ENCODE data around the gene IL1B. TPM values are rescaled to one million over a fixed set of nuclear protein-coding genes. Genes with fewer than 3 reads are reported as not detected.

The IL1B gene
- total and polyA plus RNA-seq, 2 donors (not counting 1 experiment from before 2014, with no cell fraction given), result 0.20 to 13.1 TPM

- H3K36me3 ChIP-seq (replicated peaks in 1 of 2; ENCODE audit: control extremely low read depth in 1 of 2, control insufficient read depth in 1 of 2, extremely low read depth in 1 of 2, insufficient read depth in 2 of 2, low read length in 1 of 2), result no peaks in the 10 kb centered on the region
- TF ChIP-seq CTCF (IDR thresholded peaks at IDR 0.05) (no peak), EZH2 (IDR thresholded peaks at IDR 0.05; ENCODE audit: borderline replicate concordance, insufficient read depth, low read depth, low read length, poor library complexity, severe bottlenecking) (no peak)
- 81% methylated on average over 7 of the region's 9 CpGs for WGBS (ENCODE audit: insufficient coverage)
- H3K4me1 Mint-ChIP-seq, result peaks cover 55% of the 10 kb centered on the region
- H3K79me2 ChIP-seq (ENCODE audit: control insufficient read depth, insufficient read depth, low read length), result no peaks in the 10 kb centered on the region
- ATAC-seq (ENCODE audit: low read depth) (peak; percentile 21), DNase-seq (peak; percentile 50)
- intact Hi-C loops (cut with micrococcal nuclease), result loop anchor here (5.0 kb wide), 1 partner anchor 48 kb away; no protein-coding TSS in a partner anchor
- H2AFZ ChIP-seq (ENCODE audit: insufficient read depth, low read depth, low read length, poor library complexity, severe bottlenecking), result no peak overlapping the region
- H3K4me1 ChIP-seq (ENCODE audit: control insufficient read depth in 2 of 2, insufficient read depth in 2 of 2, low read length in 2 of 2), result peaks cover 59 to 63% of the 10 kb centered on the region in 2 donors
- no peak overlapping the region for H3K4me3 ChIP-seq (ENCODE audit: control extremely low read depth in 1 of 5, extremely low read depth in 1 of 5, insufficient read depth in 1 of 5, low read depth in 2 of 5, low read length in 4 of 5)
- H3K27me3 Mint-ChIP-seq, result no peaks in the 10 kb centered on the region
- CTCF ChIA-PET, result interaction anchor here (1.0 kb wide), 1 partner anchor 90 kb away, joined by 5 read pairs; no protein-coding TSS in a partner anchor
- no peaks in the 10 kb centered on the region for H3K9me3 Mint-ChIP-seq (ENCODE audit: insufficient read depth)
- POLR2A ChIA-PET, result no interaction called here
- no peak overlapping the region for H3K9ac ChIP-seq (ENCODE audit: low read length)
- H3K4me3 Mint-ChIP-seq, result peak overlapping the region; percentile 15
- peak overlapping the region; percentile 27 for H3K4me2 ChIP-seq (replicated peaks; ENCODE audit: low read depth, low read length, poor library complexity, severe bottlenecking)
- no peak overlapping the region for H3K27ac ChIP-seq (ENCODE audit: low read length in 2 of 2)
- H3K9me3 ChIP-seq (ENCODE audit: control extremely low read depth in 1 of 3, control insufficient read depth in 2 of 3, insufficient read depth in 1 of 3, low read length in 2 of 3), result no peaks in the 10 kb centered on the region
- H4K20me1 ChIP-seq (ENCODE audit: control insufficient read depth, insufficient read depth, low read length, poor library complexity, severe bottlenecking), result no peaks in the 10 kb centered on the region
- no peaks in the 10 kb centered on the region for H3K27me3 ChIP-seq (replicated peaks in 1 of 4; ENCODE audit: control extremely low read depth in 1 of 4, control insufficient read depth in 3 of 4, insufficient read depth in 4 of 4, low read length in 3 of 4)
- no peak overlapping the region for H3K27ac Mint-ChIP-seq
These were observed 3.0 kb upstream of the IL1B start for GRCh38 chr2:112839407-112840067.

GRCh38 chr2:112836163-112836560 lies 417 bp downstream of the IL1B start:
- no peaks in the 10 kb centered on the region for H3K27me3 Mint-ChIP-seq
- H3K27me3 ChIP-seq (replicated peaks in 1 of 4; ENCODE audit: control extremely low read depth in 1 of 4, control insufficient read depth in 3 of 4, insufficient read depth in 4 of 4, low read length in 3 of 4), result no peaks in the 10 kb centered on the region

More at GRCh38 chr2:112836163-112836560, 417 bp downstream of the IL1B start:
- Histone ChIP-seq H3K4me3 (ENCODE audit: control extremely low read depth in 1 of 5, extremely low read depth in 1 of 5, insufficient read depth in 1 of 5, low read depth in 2 of 5, low read length in 4 of 5) (peak overlapping the region in 1 of 5 experiments; percentile 76), H2AFZ (ENCODE audit: insufficient read depth, low read depth, low read length, poor library complexity, severe bottlenecking) (peak overlapping the region; percentile 59), H3K36me3 (replicated peaks in 1 of 2; ENCODE audit: control extremely low read depth in 1 of 2, control insufficient read depth in 1 of 2, extremely low read depth in 1 of 2, insufficient read depth in 2 of 2, low read length in 1 of 2) (no peaks in the 10 kb centered on the region), H4K20me1 (ENCODE audit: control insufficient read depth, insufficient read depth, low read length, poor library complexity, severe bottlenecking) (no peaks in the 10 kb centered on the region), H3K79me2 (ENCODE audit: control insufficient read depth, insufficient read depth, low read length) (no peaks in the 10 kb centered on the region), H3K4me1 (ENCODE audit: control insufficient read depth in 2 of 2, insufficient read depth in 2 of 2, low read length in 2 of 2) (peaks cover 51 to 57% of the 10 kb centered on the region in 2 donors), H3K4me2 (replicated peaks; ENCODE audit: low read depth, low read length, poor library complexity, severe bottlenecking) (peak overlapping the region; percentile 23), H3K27ac (ENCODE audit: low read length in 2 of 2) (no peak overlapping the region), H3K9ac (ENCODE audit: low read length) (peak overlapping the region; percentile 18), H3K9me3 (ENCODE audit: control extremely low read depth in 1 of 3, control insufficient read depth in 2 of 3, insufficient read depth in 1 of 3, low read length in 2 of 3) (no peaks in the 10 kb centered on the region)
- intact Hi-C loops (cut with micrococcal nuclease), result no loop called here
- Mint-ChIP-seq H3K4me1 (peaks cover 48% of the 10 kb centered on the region), H3K27ac (peak overlapping the region; percentile 39), H3K4me3 (no peak overlapping the region), H3K9me3 (ENCODE audit: insufficient read depth) (no peaks in the 10 kb centered on the region)
- WGBS (ENCODE audit: insufficient coverage), result 12% methylated on average over 3 of the region's 5 CpGs
- DNase-seq (no peak), ATAC-seq (ENCODE audit: low read depth) (no peak)
- POLR2A ChIA-PET, result no interaction called here
- CTCF ChIA-PET, result interaction anchor here (1.8 kb wide), 1 partner anchor 86 kb away, joined by 5 read pairs; no protein-coding TSS in a partner anchor
- TF ChIP-seq CTCF (IDR thresholded peaks at IDR 0.05), result no peak
- no peak for TF ChIP-seq EZH2 (IDR thresholded peaks at IDR 0.05; ENCODE audit: borderline replicate concordance, insufficient read depth, low read depth, low read length, poor library complexity, severe bottlenecking)
